RWPE2 (cell line): ENCODE data around the gene MAN2B2.

Experiments used
- ATAC-seq: fragments of 200-7000 bp; cut with Tn5 transposase; 3 replicates; pipeline ENCODE4 v1.9.1; 2021; ENCODE audit warnings: low read depth
- DNase-seq: peaks from one replicate; pipeline ENCODE4 v3.0.0-alpha.2; 2020; ENCODE audit warnings: low spot score
- H3K27ac ChIP-seq: fragments of 450-650 bp; 2 replicates; pipeline ENCODE4 v1.5.1; 2017; ENCODE audit warnings: mild to moderate bottlenecking; ENCODE audit not compliant: poor library complexity, severe bottlenecking
- H3K27me3 ChIP-seq: fragments of 250-450 bp; sonication (Bioruptor Pico); 2 replicates; pipeline ENCODE4 v1.5.1; 2021; ENCODE audit warnings: mild to moderate bottlenecking, moderate library complexity; ENCODE audit not compliant: insufficient read depth, poor library complexity, severe bottlenecking
- H3K36me3 ChIP-seq: fragments of 250-450 bp; sonication (Bioruptor Pico); 2 replicates; pipeline ENCODE4 v1.5.1; 2020; ENCODE audit warnings: low read depth, mild to moderate bottlenecking, moderate library complexity
- H3K4me1 ChIP-seq: fragments of 250-450 bp; sonication (Bioruptor Pico); 2 replicates; pipeline ENCODE4 v1.5.1; 2021; ENCODE audit warnings: mild to moderate bottlenecking, moderate library complexity; ENCODE audit not compliant: insufficient read depth, poor library complexity, severe bottlenecking
- H3K4me3 ChIP-seq: fragments of 250-450 bp; sonication (Bioruptor Pico); 2 replicates; pipeline ENCODE4 v1.5.1; 2021; ENCODE audit warnings: mild to moderate bottlenecking, moderate library complexity; ENCODE audit not compliant: severe bottlenecking
- H3K9me3 ChIP-seq: fragments of 250-450 bp; sonication (Bioruptor Pico); 2 replicates; pipeline ENCODE4 v1.5.1; 2021; ENCODE audit warnings: mild to moderate bottlenecking, moderate library complexity; ENCODE audit not compliant: severe bottlenecking
- CTCF ChIP-seq: fragments of 450-650 bp; IDR thresholded peaks from one replicate; pipeline ENCODE4 v1.5.1; 2017; ENCODE audit warnings: mild to moderate bottlenecking, moderate library complexity; ENCODE audit not compliant: poor library complexity, severe bottlenecking

MAN2B2 gene

GRCh38 chr4:6596948-6597347, 22.0 kb downstream of the MAN2B2 start:
- no peak overlapping the region for H3K27ac ChIP-seq
- no peaks in the 10 kb centered on the region for H3K4me1 ChIP-seq
- H3K36me3 ChIP-seq: no peaks in the 10 kb centered on the region
- ATAC-seq (no peak), DNase-seq (no peak)
- H3K4me3 ChIP-seq: no peak overlapping the region
- no peaks in the 10 kb centered on the region for H3K27me3 ChIP-seq
- no peaks in the 10 kb centered on the region for H3K9me3 ChIP-seq
- TF ChIP-seq CTCF: no peak

- Histone ChIP-seq H3K27ac (no peak overlapping the region), H3K36me3 (no peaks in the 10 kb centered on the region), H3K27me3 (no peaks in the 10 kb centered on the region), H3K4me1 (no peaks in the 10 kb centered on the region), H3K9me3 (no peaks in the 10 kb centered on the region), H3K4me3 (no peak overlapping the region)
- DNase-seq (no peak), ATAC-seq (no peak)
- TF ChIP-seq CTCF: no peak
Measured at GRCh38 chr4:6598127-6598526, 23.1 kb downstream of the MAN2B2 start.

- ATAC-seq (no peak), DNase-seq (no peak)
- Histone ChIP-seq H3K27me3 (no peaks in the 10 kb centered on the region), H3K27ac (no peak overlapping the region), H3K4me3 (no peak overlapping the region), H3K4me1 (no peaks in the 10 kb centered on the region), H3K9me3 (no peaks in the 10 kb centered on the region), H3K36me3 (no peaks in the 10 kb centered on the region)
- TF ChIP-seq CTCF: no peak
Measured at GRCh38 chr4:6598641-6599040, 23.7 kb downstream of the MAN2B2 start.

- DNase-seq (no peak), ATAC-seq (no peak)
- Histone ChIP-seq H3K9me3 (no peaks in the 10 kb centered on the region), H3K27me3 (no peaks in the 10 kb centered on the region), H3K4me3 (no peak overlapping the region), H3K27ac (no peak overlapping the region), H3K36me3 (no peaks in the 10 kb centered on the region), H3K4me1 (no peaks in the 10 kb centered on the region)
- no peak for TF ChIP-seq CTCF
Measured at GRCh38 chr4:6601661-6602250, 26.8 kb downstream of the MAN2B2 start.

- H3K4me1 ChIP-seq: no peaks in the 10 kb centered on the region
- H3K9me3 ChIP-seq: no peaks in the 10 kb centered on the region
- no peak for ATAC-seq
Measured at GRCh38 chr4:6602289-6602688, 27.3 kb downstream of the MAN2B2 start.

More at GRCh38 chr4:6602289-6602688, 27.3 kb downstream of the MAN2B2 start:
- no peak for DNase-seq
- Histone ChIP-seq H3K27me3 (no peaks in the 10 kb centered on the region), H3K27ac (no peak overlapping the region), H3K36me3 (no peaks in the 10 kb centered on the region), H3K4me3 (no peak overlapping the region)
- TF ChIP-seq CTCF: no peak
